UCSD-AML1 (cell line): ENCODE data around the gene CPNE8.

Source experiments
- DNase-seq: peaks from one replicate; lab custom pipeline; 2025; ENCODE audit not compliant: unreplicated experiment; lab: John Stamatoyannopoulos, UW

CPNE8 gene

GRCh38 chr12:38838056-38838850 lies 67.1 kb downstream of the CPNE8 start:
- DNase-seq = no peak

DNA sequence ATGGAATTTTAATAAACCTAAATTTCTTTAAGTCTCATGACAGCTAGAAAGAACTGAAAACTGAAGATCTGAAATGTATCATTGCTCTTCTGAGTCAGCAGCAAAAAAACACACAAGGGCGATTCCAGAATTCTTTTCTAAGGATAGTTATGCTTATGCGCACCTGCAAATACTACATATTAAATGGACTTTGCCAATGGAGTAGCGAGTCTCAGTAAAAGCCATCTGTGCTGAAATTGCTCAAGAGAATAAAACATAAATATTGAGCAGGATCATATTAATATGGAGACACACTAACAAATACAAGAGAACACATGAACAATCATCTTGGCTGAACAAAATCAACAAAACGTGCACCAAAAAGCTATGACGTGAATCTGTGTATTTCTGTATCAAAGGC lies 73.7 kb downstream of the CPNE8 start:
- DNase-seq = no peak

DNA sequence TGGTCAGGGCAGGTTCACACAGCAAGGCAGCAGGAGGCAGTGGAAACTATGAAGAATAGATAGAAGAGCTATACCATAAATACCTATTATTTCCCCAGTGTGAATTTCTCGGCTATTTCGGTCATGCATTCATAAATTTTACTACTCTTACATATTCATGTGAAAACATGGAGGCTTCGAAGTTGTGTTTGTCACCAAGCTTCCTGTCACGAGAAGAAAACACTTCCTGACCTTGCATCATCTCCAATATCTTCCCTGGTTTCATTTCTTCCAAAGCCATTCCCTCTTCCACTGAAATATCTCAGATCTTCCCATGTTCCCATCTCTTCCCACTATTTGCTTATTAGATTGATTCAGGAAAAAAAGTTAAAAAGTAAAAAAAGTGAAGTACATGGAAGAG lies 80.4 kb downstream of the CPNE8 start:
- no peak for DNase-seq

DNA sequence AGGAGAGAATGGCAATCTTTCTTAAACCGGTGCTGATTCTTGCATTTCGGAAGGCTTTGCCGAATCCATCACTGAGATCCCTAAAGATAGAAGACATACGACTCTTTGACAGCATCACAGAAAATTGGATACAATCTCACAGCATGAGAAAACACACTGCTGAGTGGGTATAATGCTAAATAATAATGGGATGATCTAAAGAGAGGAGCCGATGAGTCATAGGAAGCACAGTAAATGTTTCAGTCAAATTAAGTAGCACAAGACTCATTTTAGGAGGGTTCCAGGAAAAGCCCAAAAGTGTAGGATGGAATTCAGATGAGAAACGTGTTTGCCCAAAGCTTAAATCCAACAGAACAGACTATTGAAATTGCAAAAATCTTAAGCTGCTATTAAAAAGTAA lies 81.7 kb downstream of the CPNE8 start:
- no peak for DNase-seq

DNA sequence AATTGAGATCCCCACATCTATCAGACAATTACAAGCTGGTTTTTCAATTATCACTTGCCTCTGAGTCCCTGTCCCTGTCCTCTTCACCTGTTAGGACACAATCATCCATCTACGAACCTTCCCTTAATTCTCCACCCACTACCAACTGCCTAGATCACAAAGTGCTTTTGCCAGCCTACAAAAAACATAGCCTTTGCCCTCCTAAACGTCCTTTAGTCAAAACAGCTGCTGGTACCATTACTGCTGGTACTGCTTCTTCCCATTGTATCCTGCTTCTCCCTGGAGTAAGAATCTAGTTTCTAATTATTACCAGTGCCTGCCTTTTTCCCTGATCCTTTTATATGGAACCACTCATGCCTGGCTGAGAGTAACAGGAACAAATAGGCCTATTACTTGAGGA lies 82.1 kb downstream of the CPNE8 start:
- DNase-seq = no peak

DNA sequence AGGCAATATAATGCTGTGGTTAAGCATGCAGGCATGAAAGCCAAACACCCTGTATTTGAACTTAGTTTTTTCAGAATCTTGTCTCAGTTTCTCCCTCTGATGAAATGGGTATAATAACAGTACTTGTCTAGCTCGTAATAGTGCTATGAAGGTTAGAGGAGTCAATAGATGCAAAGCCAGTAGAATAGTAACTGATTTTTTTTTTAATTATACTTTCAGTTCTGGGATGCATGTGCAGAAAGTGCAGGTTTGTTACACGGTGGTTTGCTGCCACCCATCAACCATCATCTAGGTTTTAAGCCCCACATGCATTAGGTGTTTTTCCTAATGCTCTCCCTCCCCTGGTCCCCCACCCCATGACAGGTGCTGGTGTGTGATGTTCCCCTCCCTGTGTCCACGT lies 87.4 kb downstream of the CPNE8 start:
- no peak for DNase-seq

GRCh38 chr12:38813923-38814322 lies 91.5 kb downstream of the CPNE8 start:
- no peak for DNase-seq

- DNase-seq = no peak
Observed at GRCh38 chr12:38811814-38812356, 93.5 kb downstream of the CPNE8 start.

DNA sequence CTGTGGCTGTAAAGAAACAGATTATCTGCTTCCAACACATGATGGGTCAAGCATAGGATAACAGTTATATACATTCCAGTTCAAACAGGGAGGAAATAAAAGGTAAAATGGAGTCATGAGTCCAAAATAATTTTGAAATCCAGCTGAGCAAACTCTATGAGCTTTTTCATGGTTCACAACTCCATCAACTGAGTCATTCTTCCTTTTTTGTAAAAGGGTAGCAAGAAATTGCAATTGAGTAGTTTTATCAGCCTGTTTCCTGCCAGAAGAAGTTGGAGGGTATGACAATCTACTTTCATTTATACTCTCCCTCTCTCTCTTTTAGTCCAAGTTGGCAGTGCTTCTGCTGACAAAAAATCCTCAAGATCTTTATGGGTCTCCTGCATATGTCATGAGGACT lies 95.6 kb downstream of the CPNE8 start:
- DNase-seq = no peak

DNA sequence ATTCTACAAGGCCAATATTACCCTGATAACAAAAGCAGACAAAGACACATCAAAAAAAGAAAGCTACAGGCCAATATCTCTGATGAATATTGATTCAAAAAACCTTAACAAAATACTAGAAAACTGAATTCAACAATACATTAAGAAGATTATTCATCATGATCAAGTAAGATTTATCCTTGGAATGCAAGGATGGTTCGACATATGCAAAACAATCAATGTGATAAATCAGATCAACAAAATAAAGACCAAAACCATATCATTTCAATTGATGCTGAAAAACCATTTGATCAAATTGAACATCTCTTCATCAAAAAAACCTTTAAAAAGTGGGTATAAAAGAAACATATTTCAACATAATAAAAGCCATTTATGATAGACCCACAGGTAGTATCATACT lies 117.3 kb downstream of the CPNE8 start:
- no peak for DNase-seq

DNA sequence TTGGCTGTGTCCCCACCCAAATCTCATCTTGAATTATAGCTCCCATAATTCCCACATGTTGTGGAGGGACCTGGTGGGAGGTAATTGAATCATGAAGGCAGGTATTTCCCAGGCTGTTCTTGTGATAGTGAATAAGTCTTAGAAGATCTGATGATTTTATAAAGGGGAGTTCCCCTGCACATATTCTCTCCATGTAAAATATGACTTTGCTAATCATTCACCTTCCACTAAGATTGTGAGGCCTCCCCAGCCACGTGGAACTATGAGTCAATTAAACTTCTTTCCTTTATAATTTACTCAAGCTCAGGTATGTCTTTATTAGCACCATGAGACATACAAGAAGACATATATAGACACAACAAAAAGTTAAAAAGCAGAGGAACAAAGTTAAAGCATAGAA lies 120.0 kb downstream of the CPNE8 start:
- no peak for DNase-seq

DNA sequence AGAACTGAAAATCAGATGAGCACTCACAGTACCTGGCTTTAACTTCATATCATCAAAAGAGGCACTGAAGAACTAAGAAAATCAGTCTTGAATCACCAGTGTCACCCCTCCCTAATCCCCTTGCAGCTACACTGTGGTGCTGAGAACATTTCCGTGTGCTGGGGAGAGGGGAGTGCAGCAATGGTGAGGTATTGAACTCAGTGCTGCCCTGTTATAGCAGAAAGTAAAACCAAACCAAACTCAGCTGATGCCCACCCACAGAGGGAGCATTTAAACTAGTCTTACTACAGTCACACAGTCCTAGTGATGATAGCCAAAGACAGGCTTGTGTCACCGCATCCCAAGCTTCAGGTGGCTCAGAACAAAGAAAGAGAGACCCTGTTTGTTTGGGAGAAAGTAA lies 122.1 kb downstream of the CPNE8 start:
- DNase-seq = no peak

- DNase-seq = no peak
Observed at GRCh38 chr12:38782359-38782758, 123.0 kb downstream of the CPNE8 start.

GRCh38 chr12:38776647-38777046 lies 128.7 kb downstream of the CPNE8 start:
- no peak for DNase-seq

DNA sequence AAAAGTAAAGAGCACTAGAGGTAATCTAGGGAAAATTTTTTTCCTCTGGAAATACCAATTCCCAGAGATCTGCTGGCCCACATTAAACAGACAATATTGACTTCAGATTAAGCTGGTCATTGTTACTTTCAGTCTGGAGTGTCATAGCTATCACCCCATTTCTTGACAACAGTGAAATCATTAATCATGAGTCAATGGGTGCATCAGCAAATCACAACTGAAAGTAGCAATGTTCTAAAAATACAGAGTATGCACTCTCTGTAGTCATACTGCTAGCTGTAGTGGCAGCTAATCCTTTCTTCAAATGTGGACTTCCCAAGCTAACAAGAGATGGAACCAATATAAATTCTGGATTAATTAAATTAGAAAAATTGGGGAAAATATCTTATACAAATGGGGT lies 129.9 kb downstream of the CPNE8 start:
- no peak for DNase-seq

DNA sequence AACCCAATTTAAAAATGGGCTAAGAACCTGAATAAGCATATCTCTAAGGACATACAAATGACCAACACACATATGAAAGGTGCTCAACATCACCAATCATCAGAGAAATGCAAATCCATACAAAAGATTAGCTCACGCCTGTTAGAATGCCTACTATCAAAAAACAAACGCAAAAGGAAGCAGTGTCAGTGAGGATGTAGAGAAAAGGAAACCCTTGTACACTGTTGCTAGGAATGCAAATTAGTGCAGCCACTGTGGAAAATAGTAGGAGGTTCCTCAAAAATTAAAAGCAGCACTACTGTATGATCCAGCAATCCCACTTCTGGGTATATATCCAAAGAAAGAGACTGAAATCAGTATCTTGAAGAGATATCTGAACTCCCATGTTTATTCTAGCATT lies 133.0 kb downstream of the CPNE8 start:
- DNase-seq = no peak

GRCh38 chr12:38771871-38772270 lies 133.5 kb downstream of the CPNE8 start:
- no peak for DNase-seq

DNA sequence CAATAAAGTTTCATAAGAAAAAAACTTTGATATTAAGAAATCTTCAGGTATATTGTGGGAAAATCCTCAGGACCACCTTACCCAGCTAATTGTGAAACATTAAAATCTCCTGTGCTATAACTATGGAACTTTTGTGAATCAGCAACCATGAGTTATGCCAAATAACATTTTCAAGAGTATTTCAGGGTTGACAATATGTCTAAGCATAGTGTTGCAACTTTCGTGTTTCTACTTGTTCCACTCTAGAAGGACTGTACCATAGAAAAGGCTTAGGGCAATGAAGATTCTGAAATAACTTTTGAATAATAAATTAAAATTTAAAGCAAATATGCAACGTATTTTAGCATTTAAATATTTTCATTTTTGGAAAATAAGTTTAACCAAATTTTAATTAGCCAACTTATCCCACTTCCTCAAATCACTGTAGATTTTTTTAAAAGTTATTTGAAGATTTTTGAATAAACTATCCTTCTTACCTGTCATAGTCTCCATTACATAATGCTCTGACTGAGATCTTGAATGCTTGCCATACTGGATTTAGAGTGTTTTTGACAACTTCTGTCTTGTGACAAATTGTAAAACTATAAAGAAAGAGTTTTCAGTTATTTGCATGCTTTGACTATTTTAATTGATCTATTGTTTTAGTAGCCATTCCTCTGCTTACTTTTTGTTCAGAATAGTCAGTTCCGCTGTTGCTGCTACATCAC lies 143.6 kb downstream of the CPNE8 start:
- no peak for DNase-seq

GRCh38 chr12:38761111-38761510 lies 144.3 kb downstream of the CPNE8 start:
- DNase-seq = no peak

DNA sequence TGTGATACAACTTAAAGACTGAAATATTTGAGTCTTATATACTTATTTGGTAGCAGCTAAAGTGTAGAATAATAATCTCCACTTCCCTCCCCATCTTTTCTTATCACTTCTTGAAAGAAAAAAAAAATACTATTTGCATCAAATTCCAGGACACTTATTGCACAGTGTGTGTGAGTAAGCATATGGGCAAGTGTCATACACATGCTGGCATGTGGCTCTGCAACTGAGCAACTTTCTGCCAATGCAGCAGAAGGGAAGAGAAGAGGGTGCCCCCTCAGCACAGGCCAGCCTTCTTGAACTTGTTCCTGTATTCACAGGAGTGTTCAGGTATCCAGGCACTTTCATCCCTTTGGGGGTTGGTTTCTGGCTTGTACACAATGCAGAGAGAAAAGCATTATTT lies 145.8 kb downstream of the CPNE8 start:
- DNase-seq = no peak

- DNase-seq = no peak
Observed at GRCh38 chr12:38746744-38747143, 158.6 kb downstream of the CPNE8 start.

GRCh38 chr12:38745601-38746000 lies 159.8 kb downstream of the CPNE8 start:
- no peak for DNase-seq
